Gastrocnemius medialis (tissue), 4 donors: ENCODE results near the gene RPS8.

Experiments used
- POLR2A ChIP-seq, 2 donors: fragments of 450-650 bp; IDR thresholded peaks; one replicate each; pipeline ENCODE4 v1.6.1; 2017; ENCODE audit warnings: antibody characterized with exemption in 2 of 2, mild to moderate bottlenecking in 2 of 2, moderate library complexity in 2 of 2
- TF ChIP-seq, protein P1 (sequence below), 5 experiments: fragments of 450-650 bp in 3 of 5; fragments of 200-600 bp in 2 of 5; sonication (generic) in 2 of 5; IDR thresholded peaks in 4 of 5; conservative IDR thresholded peaks in 1 of 5; 1 replicate in 4 of 5; 2 replicates in 1 of 5; pipeline ENCODE4 v1.5.1; 2016 to 2019; ENCODE audit warnings: antibody characterized with exemption in 5 of 5, mild to moderate bottlenecking in 3 of 5, moderate library complexity in 3 of 5

GRCh38 chr1:44784094-44785028 lies 9.0 kb downstream of the RPS8 start:
- no peak for TF ChIP-seq POLR2A (IDR thresholded peaks at IDR 0.05)
- TF ChIP-seq, protein P1, sequence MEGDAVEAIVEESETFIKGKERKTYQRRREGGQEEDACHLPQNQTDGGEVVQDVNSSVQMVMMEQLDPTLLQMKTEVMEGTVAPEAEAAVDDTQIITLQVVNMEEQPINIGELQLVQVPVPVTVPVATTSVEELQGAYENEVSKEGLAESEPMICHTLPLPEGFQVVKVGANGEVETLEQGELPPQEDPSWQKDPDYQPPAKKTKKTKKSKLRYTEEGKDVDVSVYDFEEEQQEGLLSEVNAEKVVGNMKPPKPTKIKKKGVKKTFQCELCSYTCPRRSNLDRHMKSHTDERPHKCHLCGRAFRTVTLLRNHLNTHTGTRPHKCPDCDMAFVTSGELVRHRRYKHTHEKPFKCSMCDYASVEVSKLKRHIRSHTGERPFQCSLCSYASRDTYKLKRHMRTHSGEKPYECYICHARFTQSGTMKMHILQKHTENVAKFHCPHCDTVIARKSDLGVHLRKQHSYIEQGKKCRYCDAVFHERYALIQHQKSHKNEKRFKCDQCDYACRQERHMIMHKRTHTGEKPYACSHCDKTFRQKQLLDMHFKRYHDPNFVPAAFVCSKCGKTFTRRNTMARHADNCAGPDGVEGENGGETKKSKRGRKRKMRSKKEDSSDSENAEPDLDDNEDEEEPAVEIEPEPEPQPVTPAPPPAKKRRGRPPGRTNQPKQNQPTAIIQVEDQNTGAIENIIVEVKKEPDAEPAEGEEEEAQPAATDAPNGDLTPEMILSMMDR (IDR thresholded peaks at IDR 0.05 in 4 of 5, conservative IDR thresholded peaks at IDR 0.05 in 1 of 5): no peak
